Endothelial cell of umbilical vein (primary cell): ENCODE measurements around the gene AMIGO1. TPM values are rescaled to one million over a fixed set of nuclear protein-coding genes. Genes with fewer than 3 reads are reported as not detected.

Source experiments
- BruUV-seq: library from RNA; stranded (reverse); fragments of 400-500 nt; replicated peaks from 2 replicates; lab custom pipeline; 2021; lab: Mats Ljungman, UMichigan
- CTCF ChIA-PET: fragments of 300-600, 350-600 bp; sonication (Branson Sonifier 250); formaldehyde crosslinking; loops from one replicate; lab custom pipeline; 2021; ENCODE audit warnings: antibody characterized with exemption, inconsistent platforms; lab: Charles Lee
- POLR2A ChIA-PET: fragments of 300-600, 350-600 bp; sonication (Branson Sonifier 250); formaldehyde crosslinking; loops from one replicate; lab custom pipeline; 2021; ENCODE audit warnings: antibody characterized with exemption, inconsistent platforms; lab: Charles Lee
- DNase-seq: peaks from one replicate; pipeline ENCODE4 v3.0.0-alpha.2; 2011; ENCODE audit warnings: low read depth, low spot score
- FAIRE-seq: peaks from 2 replicates; lab custom pipeline; 2011; peaks lifted over from hg19 to GRCh38; lab: Jason Lieb, UNC
- H2AFZ ChIP-seq: 2 replicates; pipeline ENCODE4 v1.6.0; 2012; ENCODE audit warnings: low read depth, low read length, control low read depth, inconsistent platforms
- H3K27ac ChIP-seq: 2 replicates; pipeline ENCODE4 v1.5.1; 2011; ENCODE audit warnings: low read depth, mild to moderate bottlenecking, control low read depth, low read length, moderate library complexity; ENCODE audit not compliant: insufficient read depth
- H3K27me3 ChIP-seq, 2 experiments: 2 replicates each; pipeline versions ENCODE4 v1.6.0 to v1.6.1; 2011; ENCODE audit warnings: low read length in 2 of 2, mixed read lengths in 1 of 2; ENCODE audit not compliant: control insufficient read depth in 2 of 2, insufficient read depth in 2 of 2
- H3K36me3 ChIP-seq, 2 experiments: 2 replicates in 1 of 2; 3 replicates in 1 of 2; pipeline ENCODE4 v1.5.1; 2011; ENCODE audit warnings: low read length in 2 of 2, mild to moderate bottlenecking in 1 of 2, moderate library complexity in 1 of 2; ENCODE audit not compliant: control insufficient read depth in 2 of 2, insufficient read depth in 2 of 2; ENCODE audit errors: extremely low read depth in 1 of 2
- H3K4me1 ChIP-seq: 3 replicates; pipeline ENCODE4 v1.5.1; 2011; ENCODE audit warnings: mild to moderate bottlenecking, low read length; ENCODE audit not compliant: control insufficient read depth, insufficient read depth; ENCODE audit errors: extremely low read depth
- H3K4me2 ChIP-seq: 2 replicates; pipeline ENCODE4 v1.6.1; 2011; ENCODE audit warnings: low read length, control low read depth, mixed read lengths; ENCODE audit not compliant: insufficient read depth
- H3K4me3 ChIP-seq, 3 experiments: fragments of 200-600 bp in 1 of 3; sonication (generic), shearing (Covaris generic) in 1 of 3; replicated peaks in 1 of 3; 2 replicates each; pipeline ENCODE4 v1.5.1; 2011 to 2016; ENCODE audit warnings: control low read depth in 3 of 3, low read length in 3 of 3, mild to moderate bottlenecking in 2 of 3, inconsistent platforms in 1 of 3, low read depth in 1 of 3, moderate library complexity in 1 of 3; ENCODE audit not compliant: insufficient read depth in 1 of 3
- H3K79me2 ChIP-seq: 2 replicates; pipeline ENCODE4 v1.6.0; 2012; ENCODE audit warnings: low read length, inconsistent platforms; ENCODE audit not compliant: control insufficient read depth, insufficient read depth
- H3K9ac ChIP-seq: replicated peaks from 2 replicates; pipeline ENCODE3; 2011; ENCODE audit warnings: low read length, control low read depth; ENCODE audit not compliant: insufficient read depth; ENCODE audit errors: extremely low read depth
- H3K9me1 ChIP-seq: replicated peaks from 3 replicates; pipeline ENCODE4 v1.6.0; 2011; ENCODE audit warnings: mild to moderate bottlenecking, low read length; ENCODE audit not compliant: control insufficient read depth, insufficient read depth; ENCODE audit errors: extremely low read depth
- H3K9me3 ChIP-seq: replicated peaks from 2 replicates; pipeline ENCODE4 v1.5.1; 2012; ENCODE audit warnings: low read length, inconsistent platforms; ENCODE audit not compliant: control insufficient read depth, insufficient read depth
- H4K20me1 ChIP-seq: replicated peaks from 2 replicates; pipeline ENCODE3; 2011; ENCODE audit warnings: mild to moderate bottlenecking, low read length; ENCODE audit not compliant: control insufficient read depth, insufficient read depth; ENCODE audit errors: extremely low read depth
- CTCF ChIP-seq, 2 donors: IDR thresholded peaks; 1 replicate in 1 of 2; 2 replicates in 1 of 2; pipeline ENCODE4 v1.5.1; 2011; ENCODE audit warnings: low read length in 2 of 2, mild to moderate bottlenecking in 2 of 2, moderate library complexity in 2 of 2, control low read depth in 1 of 2, inconsistent platforms in 1 of 2, low read depth in 1 of 2; ENCODE audit not compliant: insufficient read depth in 1 of 2; ENCODE audit errors: extremely low read depth in 1 of 2
- GATA2 ChIP-seq: IDR thresholded peaks from 2 replicates; pipeline ENCODE4 v1.7.0; 2011; ENCODE audit warnings: low read depth, mild to moderate bottlenecking, moderate library complexity, mixed read lengths, low read length; ENCODE audit not compliant: insufficient read length, insufficient read depth
- MAX ChIP-seq: IDR thresholded peaks from 2 replicates; pipeline ENCODE4 v1.6.1; 2011; ENCODE audit not compliant: insufficient read depth, insufficient read length
- POLR2A ChIP-seq: IDR thresholded peaks from 2 replicates; pipeline ENCODE4 v1.6.1; 2012; ENCODE audit warnings: low read depth, mild to moderate bottlenecking, control low read depth, low read length
- POLR2AphosphoS5 ChIP-seq: IDR thresholded peaks from 2 replicates; pipeline ENCODE4 v1.6.1; 2012; ENCODE audit warnings: low read depth, mild to moderate bottlenecking, control low read depth, low read length, moderate library complexity; ENCODE audit not compliant: insufficient read depth
- dilution Hi-C: fragments of 300-500 bp; cut with MboI; formaldehyde crosslinking; loops from one replicate; pipeline ENCODE4 v1.15.0; 2019; ENCODE audit warnings: low sequenced_read_pairs; ENCODE audit not compliant: extremely low pct_ligation_motif_present
- intact Hi-C: fragments of 100-400 bp; cut with micrococcal nuclease; formaldehyde crosslinking; loops from one replicate; pipeline ENCODE4 v1.10.0; 2022
- polyA plus RNA-seq, 4 experiments: library from polyadenylated mRNA; depleted of rRNA in 3 of 4; stranded (reverse) in 3 of 4; unstranded in 1 of 4; fragments of >200 nt; gene quantifications; 2 replicates each; pipeline versions ENCODE4 v1.2.1 to v1.2.3, GENCODE V29; 2011 to 2012; ENCODE audit warnings: missing spikeins in 1 of 4
- total RNA-seq: library from RNA; stranded (reverse); gene quantifications from 2 replicates; pipeline ENCODE4 v1.2.3, GENCODE V29; 2021

AMIGO1 gene
- total and polyA plus RNA-seq, 2 donors (not counting 3 experiments of a cell fraction or from before 2014, with no cell fraction given): 0.80 to 0.88 TPM

GRCh38 chr1:109487261-109487660, 22.3 kb downstream of the AMIGO1 start:
- Histone ChIP-seq H3K4me3 (no peak overlapping the region), H2AFZ (no peak overlapping the region), H4K20me1 (no peaks in the 10 kb centered on the region), H3K4me2 (no peak overlapping the region), H3K36me3 (peaks cover 2% of the 10 kb centered on the region in 2 experiments), H3K9me3 (no peaks in the 10 kb centered on the region), H3K79me2 (no peaks in the 10 kb centered on the region), H3K9me1 (no peaks in the 10 kb centered on the region), H3K9ac (no peak overlapping the region), H3K27ac (no peak overlapping the region), H3K27me3 (peaks cover 6 to 7% of the 10 kb centered on the region in 2 experiments), H3K4me1 (peaks cover 14% of the 10 kb centered on the region)
- intact Hi-C loops: loop anchor here (10.0 kb wide), 3 partner anchors 128 to 278 kb away; partner anchors contain the start of genes AMPD2, EPS8L3 and GNAT2
- dilution Hi-C loops: no loop called here
- FAIRE-seq: no peak
- POLR2A ChIA-PET: no interaction called here
- no peak for DNase-seq
- TF ChIP-seq CTCF (IDR thresholded peaks at IDR 0.05; ENCODE audit: extremely low read depth in 1 of 2, insufficient read depth in 1 of 2, low read depth in 1 of 2, low read length in 2 of 2) (no peak), MAX (no peak), POLR2A (no peak), GATA2 (no peak), POLR2AphosphoS5 (no peak)
- CTCF ChIA-PET: interaction anchor here (3.3 kb wide), 1 partner anchor 45 kb away, joined by 19 read pairs; no protein-coding TSS in a partner anchor
- no TSS peak for BruUV-seq
